ENCODE results near the gene PEX10.

GRCh38 chr1:2431103-2431502 is 18.7 kb upstream of the PEX10 start:
- TF ChIP-seq, protein P1, sequence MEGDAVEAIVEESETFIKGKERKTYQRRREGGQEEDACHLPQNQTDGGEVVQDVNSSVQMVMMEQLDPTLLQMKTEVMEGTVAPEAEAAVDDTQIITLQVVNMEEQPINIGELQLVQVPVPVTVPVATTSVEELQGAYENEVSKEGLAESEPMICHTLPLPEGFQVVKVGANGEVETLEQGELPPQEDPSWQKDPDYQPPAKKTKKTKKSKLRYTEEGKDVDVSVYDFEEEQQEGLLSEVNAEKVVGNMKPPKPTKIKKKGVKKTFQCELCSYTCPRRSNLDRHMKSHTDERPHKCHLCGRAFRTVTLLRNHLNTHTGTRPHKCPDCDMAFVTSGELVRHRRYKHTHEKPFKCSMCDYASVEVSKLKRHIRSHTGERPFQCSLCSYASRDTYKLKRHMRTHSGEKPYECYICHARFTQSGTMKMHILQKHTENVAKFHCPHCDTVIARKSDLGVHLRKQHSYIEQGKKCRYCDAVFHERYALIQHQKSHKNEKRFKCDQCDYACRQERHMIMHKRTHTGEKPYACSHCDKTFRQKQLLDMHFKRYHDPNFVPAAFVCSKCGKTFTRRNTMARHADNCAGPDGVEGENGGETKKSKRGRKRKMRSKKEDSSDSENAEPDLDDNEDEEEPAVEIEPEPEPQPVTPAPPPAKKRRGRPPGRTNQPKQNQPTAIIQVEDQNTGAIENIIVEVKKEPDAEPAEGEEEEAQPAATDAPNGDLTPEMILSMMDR (IDR thresholded peaks at IDR 0.05 in 2 of 3, conservative IDR thresholded peaks at IDR 0.05 in 1 of 3; ENCODE audit: control insufficient read depth in 2 of 3, extremely low read depth in 1 of 3, insufficient read depth in 1 of 3, low read depth in 3 of 3, low read length in 3 of 3), result no peak
- TF ChIP-seq MLLT1 (IDR thresholded peaks at IDR 0.05) (no peak), CEBPB (IDR thresholded peaks at IDR 0.05; ENCODE audit: borderline replicate concordance in 1 of 2, low read depth in 2 of 2, low read length in 2 of 2) (no peak), BHLHE40 (IDR thresholded peaks at IDR 0.05; ENCODE audit: borderline replicate concordance in 1 of 2, low read depth in 2 of 2, low read length in 1 of 2) (no peak), FOXK2 (IDR thresholded peaks at IDR 0.05) (no peak)
